HEK293 (cell line): ENCODE measurements around the gene AIFM1.

Experiments used
- CTCF ChIA-PET: fragments of 350-600 bp; formaldehyde crosslinking; extraction: SDS; loops from one replicate; lab custom pipeline; 2021; ENCODE audit warnings: antibody characterized with exemption; lab: Yijun Ruan, JAX
- POLR2A ChIA-PET: fragments of 300-600 bp; formaldehyde crosslinking; extraction: SDS; loops from one replicate; lab custom pipeline; 2020; ENCODE audit warnings: antibody characterized with exemption, inconsistent platforms; lab: Yijun Ruan, JAX
- H3K27ac ChIP-seq: fragments of 200-500 bp; sonication (Bioruptor generic); 2 replicates; pipeline ENCODE4 v1.5.1; 2014; ENCODE audit warnings: low read depth, low read length, control low read depth, inconsistent platforms; ENCODE audit errors: extremely low read depth
- H3K36me3 ChIP-seq, 2 experiments: fragments of 200-500 bp in 1 of 2; sonication (Bioruptor generic) in 1 of 2; 1 replicate in 1 of 2; 2 replicates in 1 of 2; pipeline ENCODE4 v1.5.1; 2014 to 2017; ENCODE audit warnings: inconsistent platforms in 2 of 2, low read length in 2 of 2; ENCODE audit not compliant: control insufficient read depth in 2 of 2, insufficient read depth in 1 of 2
- H3K4me1 ChIP-seq: fragments of 200-500 bp; sonication (Bioruptor generic); 2 replicates; pipeline ENCODE4 v1.5.1; 2014; ENCODE audit warnings: mild to moderate bottlenecking, low read length, inconsistent platforms; ENCODE audit not compliant: control insufficient read depth, insufficient read depth
- H3K4me3 ChIP-seq: 2 replicates; pipeline ENCODE4 v1.5.1; 2011; ENCODE audit warnings: low read depth, mild to moderate bottlenecking, control low read depth, low read length, moderate library complexity
- H3K9me3 ChIP-seq: fragments of 200-500 bp; sonication (Bioruptor generic); 2 replicates; pipeline ENCODE4 v1.5.1; 2014; ENCODE audit warnings: low read depth, low read length, inconsistent platforms; ENCODE audit not compliant: control insufficient read depth, insufficient read depth
- EGR2 ChIP-seq: fragments of 450-650 bp; formaldehyde crosslinking; IDR thresholded peaks from 2 replicates; pipeline ENCODE4 v1.5.1; 2016; ENCODE audit warnings: low read depth, missing biosample characterization, missing genetic modification characterization
- KLF8 ChIP-seq: fragments of 450-650 bp; formaldehyde crosslinking; IDR thresholded peaks from 2 replicates; pipeline ENCODE4 v1.5.1; 2016; ENCODE audit warnings: missing biosample characterization, missing genetic modification characterization
- YY2 ChIP-seq: fragments of 450-650 bp; formaldehyde crosslinking; IDR thresholded peaks from 2 replicates; pipeline ENCODE4 v1.5.1; 2016; ENCODE audit warnings: missing biosample characterization, missing genetic modification characterization
- ZBTB21 ChIP-seq: fragments of 450-650 bp; formaldehyde crosslinking; IDR thresholded peaks from 2 replicates; pipeline ENCODE4 v1.5.1; 2017; ENCODE audit warnings: missing biosample characterization, missing genetic modification characterization
- ZNF138 ChIP-seq: fragments of 450-650 bp; formaldehyde crosslinking; IDR thresholded peaks from 2 replicates; pipeline ENCODE4 v1.5.1; 2016; ENCODE audit warnings: missing biosample characterization, missing genetic modification characterization, borderline replicate concordance
- ZNF140 ChIP-seq: fragments of 450-650 bp; formaldehyde crosslinking; IDR thresholded peaks from 2 replicates; pipeline ENCODE4 v1.5.1; 2016; ENCODE audit warnings: missing biosample characterization, missing genetic modification characterization
- ZNF184 ChIP-seq: fragments of 450-650 bp; IDR thresholded peaks from 2 replicates; pipeline ENCODE4 v1.5.1; 2018; ENCODE audit warnings: missing biosample characterization, mild to moderate bottlenecking, missing genetic modification characterization
- ZNF335 ChIP-seq: fragments of 450-650 bp; formaldehyde crosslinking; conservative IDR thresholded peaks from 2 replicates; pipeline ENCODE4 v1.5.1; 2016; ENCODE audit warnings: missing biosample characterization, missing genetic modification characterization
- ZNF391 ChIP-seq: fragments of 450-650 bp; formaldehyde crosslinking; IDR thresholded peaks from 2 replicates; pipeline ENCODE4 v1.5.1; 2016; ENCODE audit warnings: low read depth, missing biosample characterization, missing genetic modification characterization, borderline replicate concordance
- ZNF529 ChIP-seq: fragments of 450-650 bp; formaldehyde crosslinking; IDR thresholded peaks from 2 replicates; pipeline ENCODE4 v1.5.1; 2017; ENCODE audit warnings: missing genetic modification characterization, missing biosample characterization; ENCODE audit not compliant: insufficient replicate concordance
- ZNF544 ChIP-seq: fragments of 450-650 bp; formaldehyde crosslinking; IDR thresholded peaks from 2 replicates; pipeline ENCODE4 v1.5.0; 2017; ENCODE audit warnings: missing biosample characterization, missing genetic modification characterization
- ZNF560 ChIP-seq: fragments of 450-650 bp; formaldehyde crosslinking; IDR thresholded peaks from 2 replicates; pipeline ENCODE4 v1.5.1; 2017; ENCODE audit warnings: missing biosample characterization, missing genetic modification characterization, borderline replicate concordance
- ZNF701 ChIP-seq: fragments of 450-650 bp; formaldehyde crosslinking; IDR thresholded peaks from 2 replicates; pipeline ENCODE4 v1.5.1; 2016; ENCODE audit warnings: missing biosample characterization, missing genetic modification characterization
- ZNF707 ChIP-seq: fragments of 450-650 bp; formaldehyde crosslinking; IDR thresholded peaks from 2 replicates; pipeline ENCODE4 v1.5.1; 2016; ENCODE audit warnings: missing biosample characterization, missing genetic modification characterization
- ZNF747 ChIP-seq: fragments of 450-650 bp; formaldehyde crosslinking; IDR thresholded peaks from 2 replicates; pipeline ENCODE4 v1.5.1; 2016; ENCODE audit warnings: missing biosample characterization, missing genetic modification characterization
- TF ChIP-seq, protein P1 (sequence below): fragments of 450-650 bp; formaldehyde crosslinking; IDR thresholded peaks from 2 replicates; pipeline ENCODE4 v1.5.1; 2016; ENCODE audit warnings: missing biosample characterization, missing genetic modification characterization
- TF ChIP-seq, protein P2 (sequence below): fragments of 450-650 bp; formaldehyde crosslinking; IDR thresholded peaks from 2 replicates; pipeline ENCODE4 v1.5.1; 2016; ENCODE audit warnings: missing biosample characterization, missing genetic modification characterization
- TF ChIP-seq, protein P3 (sequence below): fragments of 450-650 bp; formaldehyde crosslinking; IDR thresholded peaks from 2 replicates; pipeline ENCODE4 v1.5.1; 2016; ENCODE audit warnings: missing biosample characterization, missing genetic modification characterization
- TF ChIP-seq, protein P4 (sequence below): fragments of 450-650 bp; IDR thresholded peaks from 2 replicates; pipeline ENCODE4 v1.5.1; 2018; ENCODE audit warnings: missing biosample characterization, mild to moderate bottlenecking, missing genetic modification characterization

The AIFM1 gene

DNA sequence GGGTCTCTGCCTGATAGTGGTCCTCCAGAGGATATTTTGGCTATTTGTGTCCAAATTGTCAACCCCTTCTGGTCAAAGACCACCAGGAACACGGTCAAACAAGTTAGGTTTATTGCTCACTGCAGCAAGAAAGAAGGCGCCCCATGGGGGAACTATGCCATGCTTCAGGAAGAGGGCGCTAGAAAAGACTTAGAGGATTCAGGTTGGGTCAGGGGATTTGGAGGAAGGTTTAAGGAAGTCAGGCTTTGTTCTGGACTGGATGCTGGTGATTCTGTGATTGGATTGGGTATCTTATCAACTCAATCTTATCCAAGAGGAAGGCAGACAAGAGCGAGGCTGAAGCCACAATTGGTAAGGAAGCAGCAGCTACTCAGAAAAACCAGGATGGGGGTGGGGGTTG lies 41.1 kb downstream of the AIFM1 start:
- Histone ChIP-seq H3K9me3 (no peaks in the 10 kb centered on the region), H3K27ac (no peak overlapping the region), H3K4me1 (no peaks in the 10 kb centered on the region; the same call in 1 of the 2 replicates), H3K36me3 (peaks cover 10 to 42% of the 10 kb centered on the region in 2 experiments; a peak in 2 of 3 replicates), H3K4me3 (no peak overlapping the region)
- POLR2A ChIA-PET, result no interaction called here
- CTCF ChIA-PET, result interaction anchor here (0.7 kb wide), 1 partner anchor 45 kb away, joined by 3 read pairs; no protein-coding TSS in a partner anchor
- TF ChIP-seq ZNF335 (tag by site-specific recombination) (no peak), ZNF184 (tag by site-specific recombination) (no peak), ZNF529 (tag by site-specific recombination) (no peak), ZNF707 (no peak), ZNF560 (tag by site-specific recombination) (no peak), ZNF140 (tag by site-specific recombination) (no peak), KLF8 (tag by site-specific recombination) (no peak), YY2 (tag by site-specific recombination) (no peak), ZNF138 (tag by site-specific recombination) (no peak), ZNF391 (no peak), ZNF747 (tag by site-specific recombination) (no peak), ZBTB21 (tag by site-specific recombination) (no peak)
- TF ChIP-seq, protein P1, sequence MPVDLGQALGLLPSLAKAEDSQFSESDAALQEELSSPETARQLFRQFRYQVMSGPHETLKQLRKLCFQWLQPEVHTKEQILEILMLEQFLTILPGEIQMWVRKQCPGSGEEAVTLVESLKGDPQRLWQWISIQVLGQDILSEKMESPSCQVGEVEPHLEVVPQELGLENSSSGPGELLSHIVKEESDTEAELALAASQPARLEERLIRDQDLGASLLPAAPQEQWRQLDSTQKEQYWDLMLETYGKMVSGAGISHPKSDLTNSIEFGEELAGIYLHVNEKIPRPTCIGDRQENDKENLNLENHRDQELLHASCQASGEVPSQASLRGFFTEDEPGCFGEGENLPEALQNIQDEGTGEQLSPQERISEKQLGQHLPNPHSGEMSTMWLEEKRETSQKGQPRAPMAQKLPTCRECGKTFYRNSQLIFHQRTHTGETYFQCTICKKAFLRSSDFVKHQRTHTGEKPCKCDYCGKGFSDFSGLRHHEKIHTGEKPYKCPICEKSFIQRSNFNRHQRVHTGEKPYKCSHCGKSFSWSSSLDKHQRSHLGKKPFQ (tag by site-specific recombination), result no peak
- TF ChIP-seq, protein P2, sequence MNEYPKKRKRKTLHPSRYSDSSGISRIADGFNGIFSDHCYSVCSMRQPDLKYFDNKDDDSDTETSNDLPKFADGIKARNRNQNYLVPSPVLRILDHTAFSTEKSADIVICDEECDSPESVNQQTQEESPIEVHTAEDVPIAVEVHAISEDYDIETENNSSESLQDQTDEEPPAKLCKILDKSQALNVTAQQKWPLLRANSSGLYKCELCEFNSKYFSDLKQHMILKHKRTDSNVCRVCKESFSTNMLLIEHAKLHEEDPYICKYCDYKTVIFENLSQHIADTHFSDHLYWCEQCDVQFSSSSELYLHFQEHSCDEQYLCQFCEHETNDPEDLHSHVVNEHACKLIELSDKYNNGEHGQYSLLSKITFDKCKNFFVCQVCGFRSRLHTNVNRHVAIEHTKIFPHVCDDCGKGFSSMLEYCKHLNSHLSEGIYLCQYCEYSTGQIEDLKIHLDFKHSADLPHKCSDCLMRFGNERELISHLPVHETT, result no peak
- TF ChIP-seq, protein P3, sequence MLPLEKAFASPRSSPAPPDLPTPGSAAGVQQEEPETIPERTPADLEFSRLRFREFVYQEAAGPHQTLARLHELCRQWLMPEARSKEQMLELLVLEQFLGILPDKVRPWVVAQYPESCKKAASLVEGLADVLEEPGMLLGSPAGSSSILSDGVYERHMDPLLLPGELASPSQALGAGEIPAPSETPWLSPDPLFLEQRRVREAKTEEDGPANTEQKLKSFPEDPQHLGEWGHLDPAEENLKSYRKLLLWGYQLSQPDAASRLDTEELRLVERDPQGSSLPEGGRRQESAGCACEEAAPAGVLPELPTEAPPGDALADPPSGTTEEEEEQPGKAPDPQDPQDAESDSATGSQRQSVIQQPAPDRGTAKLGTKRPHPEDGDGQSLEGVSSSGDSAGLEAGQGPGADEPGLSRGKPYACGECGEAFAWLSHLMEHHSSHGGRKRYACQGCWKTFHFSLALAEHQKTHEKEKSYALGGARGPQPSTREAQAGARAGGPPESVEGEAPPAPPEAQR (tag by site-specific recombination), result no peak
- TF ChIP-seq, protein P4, sequence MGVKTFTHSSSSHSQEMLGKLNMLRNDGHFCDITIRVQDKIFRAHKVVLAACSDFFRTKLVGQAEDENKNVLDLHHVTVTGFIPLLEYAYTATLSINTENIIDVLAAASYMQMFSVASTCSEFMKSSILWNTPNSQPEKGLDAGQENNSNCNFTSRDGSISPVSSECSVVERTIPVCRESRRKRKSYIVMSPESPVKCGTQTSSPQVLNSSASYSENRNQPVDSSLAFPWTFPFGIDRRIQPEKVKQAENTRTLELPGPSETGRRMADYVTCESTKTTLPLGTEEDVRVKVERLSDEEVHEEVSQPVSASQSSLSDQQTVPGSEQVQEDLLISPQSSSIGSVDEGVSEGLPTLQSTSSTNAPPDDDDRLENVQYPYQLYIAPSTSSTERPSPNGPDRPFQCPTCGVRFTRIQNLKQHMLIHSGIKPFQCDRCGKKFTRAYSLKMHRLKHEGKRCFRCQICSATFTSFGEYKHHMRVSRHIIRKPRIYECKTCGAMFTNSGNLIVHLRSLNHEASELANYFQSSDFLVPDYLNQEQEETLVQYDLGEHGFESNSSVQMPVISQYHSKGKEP, result no peak

DNA sequence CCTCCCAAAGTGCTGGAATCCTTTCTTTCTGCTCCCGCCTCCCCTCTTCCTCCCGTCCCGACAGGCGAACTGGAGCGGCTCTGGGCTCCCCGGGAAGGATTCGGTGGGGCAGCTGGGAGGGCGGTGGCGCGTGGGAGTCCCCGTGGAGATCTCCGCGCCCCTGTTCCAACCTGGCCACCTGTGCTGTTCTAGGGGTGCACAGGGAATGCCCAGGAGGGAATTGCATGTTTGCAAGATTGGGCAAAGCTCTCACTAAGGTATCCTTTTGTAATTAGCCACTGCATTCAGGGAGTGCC lies 44.2 kb downstream of the AIFM1 start:
- TF ChIP-seq EGR2 (tag by site-specific recombination) (peak; percentile 4; the same call in 1 of the 2 replicates), ZNF701 (no peak), ZNF544 (tag by site-specific recombination) (no peak)
- no peak overlapping the region for H3K27ac ChIP-seq
- ChIA-PET POLR2A (interaction anchor here (1.2 to 1.7 kb wide), 2 partner anchors 42 to 49 kb away, joined by 3 read pairs; no protein-coding TSS in a partner anchor), CTCF (interaction anchor here (0.6 to 2.1 kb wide), 7 partner anchors 31 to 508 kb away, joined by 3 to 13 read pairs (median 4); no protein-coding TSS in a partner anchor)
- H3K9me3 ChIP-seq, result no peaks in the 10 kb centered on the region
- H3K4me1 ChIP-seq, result no peaks in the 10 kb centered on the region; the same call in 1 of the 2 replicates
- peaks cover 0 to 17% of the 10 kb centered on the region in 2 experiments; a peak in 1 of 3 replicates for H3K36me3 ChIP-seq
- no peak overlapping the region for H3K4me3 ChIP-seq
